Mesenchymal stem cell (in vitro differentiated cells and primary cell): ENCODE data around the gene OSBPL2.

ENCODE experiments used
- DNase-seq: peaks from one replicate; pipeline ENCODE4 v3.0.0-alpha.2; 2013
- H2AFZ ChIP-seq: one replicate; pipeline ENCODE4 v1.6.1; 2013; ENCODE audit warnings: low read depth, mild to moderate bottlenecking, control low read depth, inconsistent platforms, low read length, moderate library complexity
- H2AK5ac ChIP-seq: 2 replicates; pipeline ENCODE4 v1.6.1; 2013; ENCODE audit warnings: low read length, moderate library complexity, mild to moderate bottlenecking, inconsistent platforms; ENCODE audit not compliant: severe bottlenecking
- H2BK120ac ChIP-seq: one replicate; pipeline ENCODE4 v1.6.1; 2013; ENCODE audit warnings: low read depth, mild to moderate bottlenecking, inconsistent platforms, low read length, moderate library complexity
- H2BK12ac ChIP-seq, 2 experiments: one replicate each; pipeline ENCODE4 v1.6.1; 2013; ENCODE audit warnings: inconsistent platforms in 2 of 2, low read length in 2 of 2, mild to moderate bottlenecking in 2 of 2, moderate library complexity in 2 of 2, control low read depth in 1 of 2
- H2BK15ac ChIP-seq: one replicate; pipeline ENCODE4 v1.6.1; 2013; ENCODE audit warnings: mild to moderate bottlenecking, low read depth, inconsistent platforms; ENCODE audit not compliant: poor library complexity, severe bottlenecking
- H2BK5ac ChIP-seq: 2 replicates; pipeline ENCODE4 v1.6.1; 2013; ENCODE audit warnings: low read depth, mild to moderate bottlenecking, low read length, control low read depth, inconsistent platforms; ENCODE audit not compliant: poor library complexity, severe bottlenecking
- H3K14ac ChIP-seq, 2 experiments: one replicate each; pipeline ENCODE4 v1.6.1; 2013; ENCODE audit warnings: inconsistent platforms in 2 of 2, low read length in 2 of 2, control low read depth in 1 of 2, mild to moderate bottlenecking in 1 of 2, moderate library complexity in 1 of 2
- H3K18ac ChIP-seq, 2 experiments: one replicate each; pipeline ENCODE4 v1.6.1; 2013; ENCODE audit warnings: inconsistent platforms in 2 of 2, low read length in 2 of 2, control low read depth in 1 of 2, low read depth in 1 of 2, mild to moderate bottlenecking in 1 of 2
- H3K23ac ChIP-seq, 2 experiments: one replicate each; pipeline ENCODE4 v1.6.1; 2013; ENCODE audit warnings: inconsistent platforms in 2 of 2, low read length in 2 of 2, mild to moderate bottlenecking in 2 of 2, moderate library complexity in 2 of 2, control low read depth in 1 of 2
- H3K27ac ChIP-seq: 2 replicates; pipeline ENCODE4 v1.5.1; 2013; ENCODE audit warnings: mild to moderate bottlenecking, moderate library complexity, low read length, control low read depth, inconsistent platforms; ENCODE audit not compliant: poor library complexity, severe bottlenecking
- H3K27me3 ChIP-seq, 2 experiments: 2 replicates each; pipeline versions ENCODE4 v1.6.1 to v1.7.0; 2013; ENCODE audit warnings: low read length in 2 of 2, mild to moderate bottlenecking in 2 of 2, moderate library complexity in 2 of 2, control low read depth in 1 of 2, inconsistent platforms in 1 of 2; ENCODE audit not compliant: control insufficient read depth in 1 of 2, insufficient read depth in 1 of 2
- H3K36me3 ChIP-seq, 2 experiments: 2 replicates each; pipeline versions ENCODE4 v1.6.1 to v1.7.0; 2013; ENCODE audit warnings: low read length in 2 of 2, control low read depth in 1 of 2, inconsistent platforms in 1 of 2, low read depth in 1 of 2, mild to moderate bottlenecking in 1 of 2; ENCODE audit not compliant: insufficient read depth in 2 of 2, control insufficient read depth in 1 of 2
- H3K4ac ChIP-seq, 2 experiments: one replicate each; pipeline ENCODE4 v1.6.1; 2013; ENCODE audit warnings: inconsistent platforms in 2 of 2, low read length in 2 of 2, mild to moderate bottlenecking in 2 of 2, moderate library complexity in 2 of 2, control low read depth in 1 of 2, low read depth in 1 of 2
- H3K4me1 ChIP-seq: 2 replicates; pipeline ENCODE4 v1.6.1; 2013; ENCODE audit warnings: low read depth, low read length, control low read depth; ENCODE audit not compliant: control insufficient read depth, insufficient read depth
- H3K4me2 ChIP-seq: 2 replicates; pipeline ENCODE4 v1.6.1; 2013; ENCODE audit warnings: low read length, mild to moderate bottlenecking, inconsistent platforms; ENCODE audit not compliant: poor library complexity, severe bottlenecking
- H3K4me3 ChIP-seq, 2 experiments: 2 replicates each; pipeline versions ENCODE4 v1.5.1 to v1.7.0; 2013; ENCODE audit warnings: low read length in 2 of 2, mild to moderate bottlenecking in 2 of 2, control low read depth in 1 of 2, low read depth in 1 of 2; ENCODE audit not compliant: insufficient read depth in 1 of 2
- H3K79me1 ChIP-seq: replicated peaks from 2 replicates; pipeline ENCODE4 v1.6.1; 2013; ENCODE audit warnings: mild to moderate bottlenecking, control low read depth, low read length, inconsistent platforms; ENCODE audit not compliant: poor library complexity, severe bottlenecking
- H3K9ac ChIP-seq: 2 replicates; pipeline ENCODE4 v1.7.0; 2013; ENCODE audit warnings: mild to moderate bottlenecking, low read length, moderate library complexity
- H3K9me3 ChIP-seq: 2 replicates; pipeline ENCODE4 v1.7.0; 2013; ENCODE audit warnings: mild to moderate bottlenecking, low read length; ENCODE audit not compliant: control insufficient read depth
- H4K8ac ChIP-seq: one replicate; pipeline ENCODE4 v1.6.1; 2013; ENCODE audit warnings: inconsistent platforms, mild to moderate bottlenecking, low read length, moderate library complexity
- H4K91ac ChIP-seq: one replicate; pipeline ENCODE4 v1.6.1; 2013; ENCODE audit warnings: mild to moderate bottlenecking, low read length, inconsistent platforms
- WGBS: methylation state at CpG from one replicate; pipeline ENCODE4 v1.1.7; 2013; ENCODE audit warnings: mixed read lengths; 5-methylcytosine and 5-hydroxymethylcytosine counted together

Gene OSBPL2

DNA sequence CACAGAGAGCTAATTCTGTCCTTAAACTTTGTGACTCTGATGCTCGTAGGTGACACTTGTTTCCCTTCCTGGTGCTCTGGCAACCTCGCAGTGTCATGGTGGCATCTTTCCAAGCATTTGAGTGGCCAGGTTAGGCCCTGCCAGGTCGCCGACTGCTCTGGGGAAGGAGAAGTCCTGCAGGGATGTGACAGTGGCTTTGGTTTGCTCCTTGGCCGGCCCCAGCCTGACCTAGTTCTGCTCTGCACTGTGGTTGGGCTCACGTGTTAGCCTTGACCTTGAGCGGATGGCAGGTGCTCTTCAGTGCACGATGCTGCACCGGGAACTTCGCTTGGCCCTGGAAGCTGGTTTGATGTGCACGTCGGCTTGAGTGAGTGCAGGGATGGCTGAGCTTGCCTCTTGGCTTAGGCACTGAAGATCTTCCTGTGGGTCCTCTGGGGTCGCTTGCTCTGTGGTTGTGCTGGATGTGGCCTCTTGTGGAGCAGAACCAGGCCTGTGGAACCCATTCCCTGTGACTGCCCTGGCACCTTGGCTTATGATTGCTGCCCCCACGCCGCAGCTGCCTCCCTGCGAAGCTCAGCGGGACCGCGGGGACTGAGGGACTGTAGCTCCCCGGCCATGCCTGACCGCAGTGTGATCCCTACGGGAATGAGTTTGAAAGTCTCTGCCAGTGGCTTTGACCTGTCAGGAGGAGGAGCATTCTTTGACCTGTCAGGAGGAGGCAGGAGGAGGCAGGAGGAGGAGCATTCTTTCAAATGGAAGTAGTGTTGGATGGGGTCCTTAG lies 8.7 kb downstream of the OSBPL2 start:
- 93% methylated on average over 22 of the region's 22 CpGs for WGBS
- Histone ChIP-seq H4K91ac (no peak overlapping the region), H3K9me3 (no peaks in the 10 kb centered on the region), H2AFZ (no peak overlapping the region), H3K4me2 (no peak overlapping the region), H3K4me3 (no peak overlapping the region), H3K9ac (no peak overlapping the region), H3K36me3 (peaks cover 11 to 50% of the 10 kb centered on the region in 2 experiments), H3K4me1 (peaks cover 16% of the 10 kb centered on the region), H2BK5ac (no peak overlapping the region), H3K14ac (no peak overlapping the region), H3K27me3 (no peaks in the 10 kb centered on the region), H2BK120ac (no peak overlapping the region), H3K23ac (no peak overlapping the region), H2BK12ac (no peak overlapping the region), H3K79me1 (peaks cover 36% of the 10 kb centered on the region), H4K8ac (no peak overlapping the region), H3K18ac (no peak overlapping the region), H2AK5ac (no peak overlapping the region), H3K4ac (no peak overlapping the region), H3K27ac (no peak overlapping the region), H2BK15ac (no peak overlapping the region)
- no peak for DNase-seq

DNA sequence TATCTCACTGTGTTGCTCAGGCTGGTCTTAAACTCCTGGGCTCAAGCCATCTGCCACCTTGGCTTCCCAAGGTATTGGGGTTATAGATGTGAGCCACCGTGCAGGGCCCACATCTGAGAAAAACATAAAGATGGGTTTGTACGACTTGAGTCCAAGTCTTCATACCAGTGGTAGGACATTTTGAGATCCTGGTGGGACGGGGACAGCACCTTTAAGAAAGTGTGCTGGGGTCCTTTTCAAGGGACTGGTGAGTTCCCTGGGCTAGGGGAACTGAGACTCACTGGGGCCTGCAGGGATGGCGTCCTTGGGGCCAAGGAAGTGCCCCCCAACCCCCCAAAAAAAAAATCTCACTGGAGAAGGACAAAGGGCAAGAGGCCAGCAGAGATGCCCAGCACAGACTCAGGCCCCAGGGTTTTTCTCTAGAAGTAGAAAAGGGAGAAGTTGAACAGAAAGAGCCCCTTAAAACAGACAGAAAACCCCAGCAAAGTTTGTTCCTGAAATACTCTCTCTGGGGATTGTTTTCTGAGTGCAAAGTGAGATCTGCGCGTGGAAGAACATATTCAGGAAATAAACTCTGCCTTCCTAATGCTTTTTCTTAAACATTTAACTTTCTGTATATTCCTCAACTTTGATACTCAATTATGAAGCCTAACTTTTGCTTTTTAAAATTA lies 10.7 kb downstream of the OSBPL2 start:
- Histone ChIP-seq H3K27me3 (no peaks in the 10 kb centered on the region), H3K4me2 (no peak overlapping the region), H3K9ac (no peak overlapping the region), H2AK5ac (no peak overlapping the region), H3K9me3 (no peaks in the 10 kb centered on the region), H3K14ac (no peak overlapping the region), H3K4ac (no peak overlapping the region), H3K23ac (no peak overlapping the region), H3K18ac (no peak overlapping the region), H3K27ac (no peak overlapping the region), H3K79me1 (peaks cover 48% of the 10 kb centered on the region), H3K4me1 (peaks cover 19% of the 10 kb centered on the region), H4K91ac (no peak overlapping the region), H3K4me3 (no peak overlapping the region), H2BK120ac (no peak overlapping the region), H2BK5ac (no peak overlapping the region), H2AFZ (no peak overlapping the region), H3K36me3 (peaks cover 11 to 47% of the 10 kb centered on the region in 2 experiments), H2BK15ac (no peak overlapping the region), H2BK12ac (no peak overlapping the region), H4K8ac (no peak overlapping the region)
- DNase-seq: no peak
- WGBS: 97% methylated on average over 5 of the region's 6 CpGs

DNA sequence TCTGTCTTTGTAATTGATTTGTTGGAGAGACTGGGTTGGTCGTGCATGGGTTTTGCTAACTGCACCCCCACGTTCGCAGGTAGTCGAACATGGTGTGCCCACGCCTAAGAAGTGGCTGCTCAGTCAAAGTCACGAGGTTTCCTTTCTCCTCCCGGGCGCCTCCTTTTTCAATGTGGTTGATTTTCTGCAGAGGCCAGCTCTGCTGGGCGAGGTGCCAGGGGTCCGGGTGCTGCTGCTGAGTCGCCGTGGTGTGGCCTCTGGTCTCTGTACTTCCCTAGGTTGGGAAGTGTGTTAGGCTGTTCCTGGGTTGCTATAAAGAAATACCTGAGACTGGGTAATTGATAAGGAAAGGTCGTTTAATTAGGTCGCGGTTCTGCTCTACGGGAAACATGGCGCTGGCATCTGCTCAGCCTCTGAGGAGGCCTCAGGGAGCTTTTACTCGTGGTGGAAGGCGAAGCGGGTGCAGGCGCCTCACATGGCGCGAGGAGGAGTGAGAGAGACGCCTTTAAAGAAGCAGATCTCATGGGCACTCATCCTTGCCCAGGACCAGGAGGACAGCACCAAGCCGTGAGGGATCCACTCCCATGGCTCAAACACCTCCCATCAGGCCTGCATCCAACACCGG lies 14.1 kb downstream of the OSBPL2 start:
- Histone ChIP-seq H2BK12ac (peak overlapping the region in 1 of 2 experiments; percentile 15), H4K8ac (no peak overlapping the region), H3K14ac (no peak overlapping the region), H3K18ac (no peak overlapping the region), H3K4ac (no peak overlapping the region), H3K9ac (no peak overlapping the region), H2AK5ac (no peak overlapping the region), H4K91ac (no peak overlapping the region), H3K4me1 (peaks cover 13% of the 10 kb centered on the region), H3K79me1 (peaks cover 50% of the 10 kb centered on the region), H3K27ac (no peak overlapping the region), H2BK5ac (no peak overlapping the region), H3K36me3 (peaks cover 21 to 35% of the 10 kb centered on the region in 2 experiments), H3K23ac (no peak overlapping the region), H3K27me3 (no peaks in the 10 kb centered on the region), H3K4me2 (no peak overlapping the region), H2BK15ac (no peak overlapping the region), H3K4me3 (no peak overlapping the region), H2BK120ac (no peak overlapping the region), H3K9me3 (no peaks in the 10 kb centered on the region), H2AFZ (no peak overlapping the region)
- 94% methylated on average over 26 of the region's 26 CpGs for WGBS
- DNase-seq: peak; percentile 20

GRCh38 chr20:62253398-62253797 lies 15.1 kb downstream of the OSBPL2 start:
- Histone ChIP-seq H2AFZ (no peak overlapping the region), H3K4me1 (peaks cover 15% of the 10 kb centered on the region), H3K4me3 (no peak overlapping the region), H3K79me1 (peaks cover 53% of the 10 kb centered on the region), H3K36me3 (peaks cover 21 to 39% of the 10 kb centered on the region in 2 experiments), H2BK5ac (no peak overlapping the region), H4K91ac (no peak overlapping the region), H2BK12ac (no peak overlapping the region), H3K9ac (no peak overlapping the region), H2BK15ac (no peak overlapping the region), H3K4me2 (no peak overlapping the region), H3K4ac (no peak overlapping the region), H3K27ac (no peak overlapping the region), H3K9me3 (no peaks in the 10 kb centered on the region), H3K27me3 (no peaks in the 10 kb centered on the region), H2BK120ac (no peak overlapping the region), H4K8ac (no peak overlapping the region), H3K18ac (no peak overlapping the region), H3K23ac (no peak overlapping the region), H3K14ac (no peak overlapping the region), H2AK5ac (no peak overlapping the region)
- no peak for DNase-seq
- 90% methylated on average over 4 of the region's 6 CpGs for WGBS
